Epithelial cell of esophagus (primary cell): Measurements from ENCODE around the gene VRK2.
"Not testable (repeated sequence)": the region's sequence is repeated elsewhere in the genome, so short reads cannot be mapped to it uniquely, and the experiment has no call there.

Experiments used
- DNase-seq: peaks from one replicate; pipeline ENCODE4 v3.0.0; 2010; ENCODE audit warnings: low read depth
- H3K4me3 ChIP-seq: 2 replicates; pipeline ENCODE4 v1.5.1; 2011; ENCODE audit warnings: mild to moderate bottlenecking, low read length, control low read depth
- CTCF ChIP-seq: IDR thresholded peaks from 2 replicates; pipeline ENCODE4 v1.5.1; 2011; ENCODE audit warnings: low read depth, mild to moderate bottlenecking, low read length, control low read depth, inconsistent platforms; ENCODE audit not compliant: insufficient read depth; ENCODE audit errors: missing control alignments

Gene VRK2

GRCh38 chr2:58106896-58107295 lies 60.3 kb downstream of the VRK2 start:
- DNase-seq, result no peak
- H3K4me3 ChIP-seq, result no peak overlapping the region
- no peak for TF ChIP-seq CTCF

GRCh38 chr2:58107803-58108710 lies 61.5 kb downstream of the VRK2 start:
- no peak overlapping the region for H3K4me3 ChIP-seq
- peak; percentile 98 for DNase-seq
- TF ChIP-seq CTCF, result no peak

GRCh38 chr2:58109481-58109880 lies 62.9 kb downstream of the VRK2 start:
- DNase-seq, result no peak
- no peak for TF ChIP-seq CTCF
- no peak overlapping the region for H3K4me3 ChIP-seq

GRCh38 chr2:58110765-58111164 lies 64.2 kb downstream of the VRK2 start:
- no peak overlapping the region for H3K4me3 ChIP-seq
- DNase-seq, result no peak
- TF ChIP-seq CTCF, result no peak

- H3K4me3 ChIP-seq, result not testable (repeated sequence)
- DNase-seq, result peak; percentile 84
Observed at GRCh38 chr2:58113563-58113962, 67.0 kb downstream of the VRK2 start.

- TF ChIP-seq CTCF, result no peak
- no peak overlapping the region for H3K4me3 ChIP-seq
- no peak for DNase-seq
Observed at GRCh38 chr2:58120626-58121229, 74.1 kb downstream of the VRK2 start.

- no peak for TF ChIP-seq CTCF
- DNase-seq, result no peak
- H3K4me3 ChIP-seq, result no peak overlapping the region
Observed at GRCh38 chr2:58122040-58122439, 75.4 kb downstream of the VRK2 start.
